Endothelial cell of umbilical vein (primary cell): ENCODE data around the gene CARS1. TPM values are rescaled to one million over a fixed set of nuclear protein-coding genes. Genes with fewer than 3 reads are reported as not detected.

Source experiments
- BruUV-seq: library from RNA; stranded (reverse); fragments of 400-500 nt; replicated peaks from 2 replicates; lab custom pipeline; 2021; lab: Mats Ljungman, UMichigan
- CTCF ChIA-PET: fragments of 300-600, 350-600 bp; sonication (Branson Sonifier 250); formaldehyde crosslinking; loops from one replicate; lab custom pipeline; 2021; ENCODE audit warnings: antibody characterized with exemption, inconsistent platforms; lab: Charles Lee
- POLR2A ChIA-PET: fragments of 300-600, 350-600 bp; sonication (Branson Sonifier 250); formaldehyde crosslinking; loops from one replicate; lab custom pipeline; 2021; ENCODE audit warnings: antibody characterized with exemption, inconsistent platforms; lab: Charles Lee
- DNase-seq: peaks from one replicate; pipeline ENCODE4 v3.0.0-alpha.2; 2011; ENCODE audit warnings: low read depth, low spot score
- FAIRE-seq: peaks from 2 replicates; lab custom pipeline; 2011; peaks lifted over from hg19 to GRCh38; lab: Jason Lieb, UNC
- H2AFZ ChIP-seq: 2 replicates; pipeline ENCODE4 v1.6.0; 2012; ENCODE audit warnings: low read depth, low read length, control low read depth, inconsistent platforms
- H3K27ac ChIP-seq: 2 replicates; pipeline ENCODE4 v1.5.1; 2011; ENCODE audit warnings: low read depth, mild to moderate bottlenecking, control low read depth, low read length, moderate library complexity; ENCODE audit not compliant: insufficient read depth
- H3K27me3 ChIP-seq, 2 experiments: 2 replicates each; pipeline versions ENCODE4 v1.6.0 to v1.6.1; 2011; ENCODE audit warnings: low read length in 2 of 2, mixed read lengths in 1 of 2; ENCODE audit not compliant: control insufficient read depth in 2 of 2, insufficient read depth in 2 of 2
- H3K36me3 ChIP-seq, 2 experiments: 2 replicates in 1 of 2; 3 replicates in 1 of 2; pipeline ENCODE4 v1.5.1; 2011; ENCODE audit warnings: low read length in 2 of 2, mild to moderate bottlenecking in 1 of 2, moderate library complexity in 1 of 2; ENCODE audit not compliant: control insufficient read depth in 2 of 2, insufficient read depth in 2 of 2; ENCODE audit errors: extremely low read depth in 1 of 2
- H3K4me1 ChIP-seq: 3 replicates; pipeline ENCODE4 v1.5.1; 2011; ENCODE audit warnings: mild to moderate bottlenecking, low read length; ENCODE audit not compliant: control insufficient read depth, insufficient read depth; ENCODE audit errors: extremely low read depth
- H3K4me2 ChIP-seq: 2 replicates; pipeline ENCODE4 v1.6.1; 2011; ENCODE audit warnings: low read length, control low read depth, mixed read lengths; ENCODE audit not compliant: insufficient read depth
- H3K4me3 ChIP-seq, 3 experiments: fragments of 200-600 bp in 1 of 3; sonication (generic), shearing (Covaris generic) in 1 of 3; replicated peaks in 1 of 3; 2 replicates each; pipeline ENCODE4 v1.5.1; 2011 to 2016; ENCODE audit warnings: control low read depth in 3 of 3, low read length in 3 of 3, mild to moderate bottlenecking in 2 of 3, inconsistent platforms in 1 of 3, low read depth in 1 of 3, moderate library complexity in 1 of 3; ENCODE audit not compliant: insufficient read depth in 1 of 3
- H3K79me2 ChIP-seq: 2 replicates; pipeline ENCODE4 v1.6.0; 2012; ENCODE audit warnings: low read length, inconsistent platforms; ENCODE audit not compliant: control insufficient read depth, insufficient read depth
- H3K9ac ChIP-seq: replicated peaks from 2 replicates; pipeline ENCODE3; 2011; ENCODE audit warnings: low read length, control low read depth; ENCODE audit not compliant: insufficient read depth; ENCODE audit errors: extremely low read depth
- H3K9me1 ChIP-seq: replicated peaks from 3 replicates; pipeline ENCODE4 v1.6.0; 2011; ENCODE audit warnings: mild to moderate bottlenecking, low read length; ENCODE audit not compliant: control insufficient read depth, insufficient read depth; ENCODE audit errors: extremely low read depth
- H3K9me3 ChIP-seq: replicated peaks from 2 replicates; pipeline ENCODE4 v1.5.1; 2012; ENCODE audit warnings: low read length, inconsistent platforms; ENCODE audit not compliant: control insufficient read depth, insufficient read depth
- H4K20me1 ChIP-seq: replicated peaks from 2 replicates; pipeline ENCODE3; 2011; ENCODE audit warnings: mild to moderate bottlenecking, low read length; ENCODE audit not compliant: control insufficient read depth, insufficient read depth; ENCODE audit errors: extremely low read depth
- EZH2 ChIP-seq: IDR thresholded peaks from 2 replicates; pipeline ENCODE4 v1.6.1; 2012; ENCODE audit warnings: borderline replicate concordance, low read depth, mild to moderate bottlenecking, moderate library complexity, low read length, inconsistent platforms; ENCODE audit not compliant: severe bottlenecking
- FOS ChIP-seq: IDR thresholded peaks from 2 replicates; pipeline ENCODE4 v1.6.1; 2011; ENCODE audit warnings: mild to moderate bottlenecking, low read length, moderate library complexity, borderline replicate concordance; ENCODE audit not compliant: insufficient read depth
- GATA2 ChIP-seq: IDR thresholded peaks from 2 replicates; pipeline ENCODE4 v1.7.0; 2011; ENCODE audit warnings: low read depth, mild to moderate bottlenecking, moderate library complexity, mixed read lengths, low read length; ENCODE audit not compliant: insufficient read length, insufficient read depth
- JUN ChIP-seq: IDR thresholded peaks from 2 replicates; pipeline ENCODE4 v1.6.1; 2011; ENCODE audit warnings: borderline replicate concordance, low read depth; ENCODE audit not compliant: insufficient read length, insufficient read depth
- MYC ChIP-seq: IDR thresholded peaks from one replicate; pipeline ENCODE4 v1.6.1; 2011; ENCODE audit warnings: mild to moderate bottlenecking, low read depth, low read length
- POLR2A ChIP-seq: IDR thresholded peaks from 2 replicates; pipeline ENCODE4 v1.6.1; 2012; ENCODE audit warnings: low read depth, mild to moderate bottlenecking, control low read depth, low read length
- POLR2AphosphoS5 ChIP-seq: IDR thresholded peaks from 2 replicates; pipeline ENCODE4 v1.6.1; 2012; ENCODE audit warnings: low read depth, mild to moderate bottlenecking, control low read depth, low read length, moderate library complexity; ENCODE audit not compliant: insufficient read depth
- dilution Hi-C: fragments of 300-500 bp; cut with MboI; formaldehyde crosslinking; loops from one replicate; pipeline ENCODE4 v1.15.0; 2019; ENCODE audit warnings: low sequenced_read_pairs; ENCODE audit not compliant: extremely low pct_ligation_motif_present
- intact Hi-C: fragments of 100-400 bp; cut with micrococcal nuclease; formaldehyde crosslinking; loops from one replicate; pipeline ENCODE4 v1.10.0; 2022
- polyA plus RNA-seq, 4 experiments: library from polyadenylated mRNA; depleted of rRNA in 3 of 4; stranded (reverse) in 3 of 4; unstranded in 1 of 4; fragments of >200 nt; gene quantifications; 2 replicates each; pipeline versions ENCODE4 v1.2.1 to v1.2.3, GENCODE V29; 2011 to 2012; ENCODE audit warnings: missing spikeins in 1 of 4
- total RNA-seq: library from RNA; stranded (reverse); gene quantifications from 2 replicates; pipeline ENCODE4 v1.2.3, GENCODE V29; 2021
- TF ChIP-seq, protein P1 (sequence below): IDR thresholded peaks from 2 replicates; pipeline ENCODE4 v1.6.1; 2011; ENCODE audit not compliant: insufficient read depth, insufficient read length
- TF ChIP-seq, protein P2 (sequence below), 2 donors: IDR thresholded peaks; 1 replicate in 1 of 2; 2 replicates in 1 of 2; pipeline ENCODE4 v1.5.1; 2011; ENCODE audit warnings: low read length in 2 of 2, mild to moderate bottlenecking in 2 of 2, moderate library complexity in 2 of 2, control low read depth in 1 of 2, inconsistent platforms in 1 of 2, low read depth in 1 of 2; ENCODE audit not compliant: insufficient read depth in 1 of 2; ENCODE audit errors: extremely low read depth in 1 of 2

The CARS1 gene
- total and polyA plus RNA-seq, 2 donors (not counting 3 experiments of a cell fraction or from before 2014, with no cell fraction given) = 43.5 to 66.2 TPM

DNA sequence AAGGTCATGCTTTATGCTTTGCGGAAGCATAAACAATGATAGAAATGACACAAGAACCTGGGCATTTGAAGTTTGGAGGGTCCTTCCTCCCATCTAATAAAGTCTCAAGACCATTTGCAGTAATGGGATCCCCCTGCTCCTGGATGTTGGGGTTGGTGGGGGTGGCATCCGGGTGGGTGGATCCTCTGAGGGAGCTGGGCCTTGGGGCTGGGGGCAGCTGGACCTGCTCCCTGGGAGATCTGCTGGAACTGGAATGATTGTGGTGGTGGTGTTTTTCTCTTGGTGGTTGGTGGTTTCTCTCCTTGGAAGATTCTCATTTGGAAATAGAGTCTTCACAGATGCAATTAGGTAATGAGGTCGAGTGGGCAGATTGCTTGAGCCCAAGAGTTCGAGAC, 62.9 kb downstream of the CARS1 start:
- intact Hi-C loops = loop anchor here (10.0 kb wide), 1 partner anchor 460 kb away; no protein-coding TSS in a partner anchor

More for the DNA sequence above, 62.9 kb downstream of the CARS1 start:
- no peak overlapping the region for H3K4me2 ChIP-seq
- H3K4me3 ChIP-seq = no peak overlapping the region
- CTCF ChIA-PET = interaction anchor here (1.5 kb wide), 1 partner anchor 463 kb away, joined by 3 read pairs; no protein-coding TSS in a partner anchor
- H4K20me1 ChIP-seq = peaks cover 4% of the 10 kb centered on the region
- POLR2A ChIA-PET = no interaction called here
- TF ChIP-seq FOS = no peak
- TF ChIP-seq POLR2AphosphoS5 = no peak
- no peak for TF ChIP-seq POLR2A
- TF ChIP-seq, protein P1, sequence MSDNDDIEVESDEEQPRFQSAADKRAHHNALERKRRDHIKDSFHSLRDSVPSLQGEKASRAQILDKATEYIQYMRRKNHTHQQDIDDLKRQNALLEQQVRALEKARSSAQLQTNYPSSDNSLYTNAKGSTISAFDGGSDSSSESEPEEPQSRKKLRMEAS = no peak
- no peak for TF ChIP-seq MYC
- TF ChIP-seq JUN = no peak
- TF ChIP-seq EZH2 = no peak
- no peak for TF ChIP-seq GATA2
- TF ChIP-seq, protein P2, sequence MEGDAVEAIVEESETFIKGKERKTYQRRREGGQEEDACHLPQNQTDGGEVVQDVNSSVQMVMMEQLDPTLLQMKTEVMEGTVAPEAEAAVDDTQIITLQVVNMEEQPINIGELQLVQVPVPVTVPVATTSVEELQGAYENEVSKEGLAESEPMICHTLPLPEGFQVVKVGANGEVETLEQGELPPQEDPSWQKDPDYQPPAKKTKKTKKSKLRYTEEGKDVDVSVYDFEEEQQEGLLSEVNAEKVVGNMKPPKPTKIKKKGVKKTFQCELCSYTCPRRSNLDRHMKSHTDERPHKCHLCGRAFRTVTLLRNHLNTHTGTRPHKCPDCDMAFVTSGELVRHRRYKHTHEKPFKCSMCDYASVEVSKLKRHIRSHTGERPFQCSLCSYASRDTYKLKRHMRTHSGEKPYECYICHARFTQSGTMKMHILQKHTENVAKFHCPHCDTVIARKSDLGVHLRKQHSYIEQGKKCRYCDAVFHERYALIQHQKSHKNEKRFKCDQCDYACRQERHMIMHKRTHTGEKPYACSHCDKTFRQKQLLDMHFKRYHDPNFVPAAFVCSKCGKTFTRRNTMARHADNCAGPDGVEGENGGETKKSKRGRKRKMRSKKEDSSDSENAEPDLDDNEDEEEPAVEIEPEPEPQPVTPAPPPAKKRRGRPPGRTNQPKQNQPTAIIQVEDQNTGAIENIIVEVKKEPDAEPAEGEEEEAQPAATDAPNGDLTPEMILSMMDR (IDR thresholded peaks at IDR 0.05; ENCODE audit: extremely low read depth in 1 of 2, insufficient read depth in 1 of 2, low read depth in 1 of 2, low read length in 2 of 2) = no peak
- no peaks in the 10 kb centered on the region for H3K27me3 ChIP-seq
- no peaks in the 10 kb centered on the region for H3K36me3 ChIP-seq
- no peak for DNase-seq
- dilution Hi-C loops = no loop called here
- H3K9me1 ChIP-seq = no peaks in the 10 kb centered on the region
- peaks cover 16% of the 10 kb centered on the region for H3K4me1 ChIP-seq
- FAIRE-seq = no peak
- H3K27ac ChIP-seq = no peak overlapping the region
- H3K9me3 ChIP-seq = no peaks in the 10 kb centered on the region
- no TSS peak for BruUV-seq
- peaks cover 25% of the 10 kb centered on the region for H3K79me2 ChIP-seq
- no peak overlapping the region for H3K9ac ChIP-seq
- H2AFZ ChIP-seq = no peak overlapping the region
